KMS-11 (cell line): ENCODE data around the gene SERGEF.

ENCODE experiments used
- H2AFZ ChIP-seq: fragments of 200-600 bp; sonication (generic); 2 replicates; pipeline ENCODE4 v1.6.1; 2016; ENCODE audit warnings: antibody characterized with exemption, mixed run types, low read depth
- H3K27ac ChIP-seq: fragments of 200-600 bp; sonication (generic); 2 replicates; pipeline ENCODE4 v1.6.1; 2016; ENCODE audit warnings: mild to moderate bottlenecking, mixed run types
- H3K27me3 ChIP-seq: fragments of 200-600 bp; sonication (generic); 2 replicates; pipeline ENCODE4 v1.6.1; 2017; ENCODE audit warnings: mild to moderate bottlenecking, low read depth, mixed run types, moderate library complexity; ENCODE audit not compliant: insufficient read depth
- H3K36me3 ChIP-seq: fragments of 200-600 bp; sonication (generic); 2 replicates; pipeline ENCODE4 v1.6.1; 2017; ENCODE audit warnings: mild to moderate bottlenecking, mixed run types; ENCODE audit not compliant: insufficient read depth
- H3K4me1 ChIP-seq: fragments of 200-600 bp; sonication (generic); 2 replicates; pipeline ENCODE4 v1.6.1; 2016; ENCODE audit warnings: mild to moderate bottlenecking, low read depth, mixed run types; ENCODE audit not compliant: poor library complexity, severe bottlenecking
- H3K4me2 ChIP-seq: fragments of 200-600 bp; sonication (generic); 2 replicates; pipeline ENCODE4 v1.7.0; 2016; ENCODE audit warnings: mild to moderate bottlenecking, mixed run types
- H3K4me3 ChIP-seq: fragments of 200-600 bp; sonication (generic); IDR thresholded peaks from 2 replicates; pipeline ENCODE4 v1.6.1; 2017; ENCODE audit warnings: low read depth, low read length, mixed read lengths; ENCODE audit not compliant: insufficient read depth
- H3K79me2 ChIP-seq: fragments of 200-600 bp; sonication (generic); 2 replicates; pipeline ENCODE4 v1.6.1; 2016; ENCODE audit warnings: low read depth, mixed run types; ENCODE audit not compliant: insufficient read depth
- H3K9ac ChIP-seq: fragments of 200-600 bp; sonication (generic); 2 replicates; pipeline ENCODE4 v1.6.1; 2016; ENCODE audit warnings: mild to moderate bottlenecking, mixed run types
- H4K20me1 ChIP-seq: fragments of 200-600 bp; sonication (generic); 2 replicates; pipeline ENCODE4 v1.6.1; 2016; ENCODE audit warnings: mild to moderate bottlenecking, mixed run types; ENCODE audit not compliant: insufficient read depth
- CTCF ChIP-seq: fragments of 200-600 bp; sonication (generic); conservative IDR thresholded peaks from 2 replicates; pipeline ENCODE4 v1.6.1; 2017; ENCODE audit warnings: low read depth, mild to moderate bottlenecking, antibody characterized with exemption, low read length, moderate library complexity, mixed read lengths

SERGEF gene

GRCh38 chr11:17816232-17816931, 196.5 kb downstream of the SERGEF start:
- no peaks in the 10 kb centered on the region for H3K27me3 ChIP-seq
- H4K20me1 ChIP-seq: no peaks in the 10 kb centered on the region
- H3K4me3 ChIP-seq: no peak overlapping the region
- H3K9ac ChIP-seq: no peak overlapping the region
- no peak for TF ChIP-seq CTCF
- no peaks in the 10 kb centered on the region for H3K4me1 ChIP-seq
- no peak overlapping the region for H3K27ac ChIP-seq
- H3K36me3 ChIP-seq: no peaks in the 10 kb centered on the region
- H3K79me2 ChIP-seq: no peaks in the 10 kb centered on the region
- H3K4me2 ChIP-seq: no peak overlapping the region
- H2AFZ ChIP-seq: no peak overlapping the region

DNA sequence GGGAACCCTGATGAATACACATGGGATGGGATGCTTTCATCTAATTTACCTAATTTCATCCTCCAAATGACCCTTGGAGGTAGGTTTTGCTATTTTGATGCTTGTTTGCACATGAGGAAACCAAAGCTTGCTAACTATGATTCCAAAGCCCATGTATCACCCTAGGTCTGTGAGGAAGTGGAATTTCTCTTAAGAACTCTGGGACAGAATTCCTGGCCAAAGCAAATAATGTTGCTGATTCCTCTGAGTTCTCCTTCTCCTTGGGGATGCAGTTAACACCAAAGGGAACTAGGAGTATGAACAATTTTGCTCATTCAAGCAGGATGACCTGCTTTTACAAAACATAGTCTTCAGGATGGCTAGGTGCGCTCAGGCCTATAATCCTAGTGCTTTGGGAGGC, 198.3 kb downstream of the SERGEF start:
- Histone ChIP-seq H3K36me3 (no peaks in the 10 kb centered on the region), H3K4me1 (no peaks in the 10 kb centered on the region), H3K79me2 (no peaks in the 10 kb centered on the region), H3K27me3 (no peaks in the 10 kb centered on the region), H3K9ac (no peak overlapping the region), H3K27ac (no peak overlapping the region), H3K4me2 (no peak overlapping the region), H3K4me3 (no peak overlapping the region), H4K20me1 (no peaks in the 10 kb centered on the region), H2AFZ (no peak overlapping the region)
- TF ChIP-seq CTCF: no peak

GRCh38 chr11:17813391-17814059, 199.3 kb downstream of the SERGEF start:
- no peaks in the 10 kb centered on the region for H3K36me3 ChIP-seq
- no peak overlapping the region for H3K4me2 ChIP-seq
- no peak overlapping the region for H3K4me3 ChIP-seq
- no peak overlapping the region for H3K9ac ChIP-seq
- TF ChIP-seq CTCF: no peak
- no peaks in the 10 kb centered on the region for H3K27me3 ChIP-seq
- H3K27ac ChIP-seq: no peak overlapping the region
- H3K79me2 ChIP-seq: no peaks in the 10 kb centered on the region
- no peaks in the 10 kb centered on the region for H4K20me1 ChIP-seq
- no peaks in the 10 kb centered on the region for H3K4me1 ChIP-seq
- H2AFZ ChIP-seq: no peak overlapping the region

GRCh38 chr11:17812865-17813187, 200.0 kb downstream of the SERGEF start:
- H3K4me2 ChIP-seq: no peak overlapping the region
- no peak overlapping the region for H3K4me3 ChIP-seq
- no peak for TF ChIP-seq CTCF
- no peaks in the 10 kb centered on the region for H3K36me3 ChIP-seq
- no peaks in the 10 kb centered on the region for H3K79me2 ChIP-seq
- H4K20me1 ChIP-seq: no peaks in the 10 kb centered on the region
- H2AFZ ChIP-seq: no peak overlapping the region
- H3K9ac ChIP-seq: no peak overlapping the region
- H3K27ac ChIP-seq: no peak overlapping the region
- no peaks in the 10 kb centered on the region for H3K4me1 ChIP-seq
- no peaks in the 10 kb centered on the region for H3K27me3 ChIP-seq
